CMK (cell line): ENCODE data around the gene PTTG1IP2.
"Not testable (repeated sequence)": the region's sequence is repeated elsewhere in the genome, so short reads cannot be mapped to it uniquely, and the experiment has no call there.

ENCODE experiments used
- DNase-seq: peaks from one replicate; pipeline ENCODE4 v3.0.0-alpha.2; 2010; ENCODE audit warnings: low read depth

PTTG1IP2 gene

GRCh38 chr7:90469554-90469953, at the start of gene PTTG1IP2:
PTTG1IP2 (plus strand) TSS chr7:90469639; CDS start chr7:90469787, 148 bp downstream.
- DNase-seq, result no peak

GRCh38 chr7:90421651-90422050, 47.8 kb upstream of the PTTG1IP2 start:
- DNase-seq, result no peak

- DNase-seq, result no peak
Measured at GRCh38 chr7:90424720-90425119, 44.7 kb upstream of the PTTG1IP2 start.

- DNase-seq, result no peak
Measured at GRCh38 chr7:90425376-90425775, 44.1 kb upstream of the PTTG1IP2 start.

GRCh38 chr7:90430614-90431460, 38.6 kb upstream of the PTTG1IP2 start:
- no peak for DNase-seq

GRCh38 chr7:90432752-90433151, 36.7 kb upstream of the PTTG1IP2 start:
- no peak for DNase-seq

- no peak for DNase-seq
Measured at GRCh38 chr7:90433221-90433620, 36.2 kb upstream of the PTTG1IP2 start.

GRCh38 chr7:90445633-90446032, 23.8 kb upstream of the PTTG1IP2 start:
- no peak for DNase-seq

GRCh38 chr7:90446137-90446899, 23.1 kb upstream of the PTTG1IP2 start:
- no peak for DNase-seq

- no peak for DNase-seq
Measured at GRCh38 chr7:90453259-90453891, 16.1 kb upstream of the PTTG1IP2 start.

GRCh38 chr7:90453931-90454330, 15.5 kb upstream of the PTTG1IP2 start:
- DNase-seq, result no peak

- no peak for DNase-seq
Measured at GRCh38 chr7:90455163-90456030, 14.0 kb upstream of the PTTG1IP2 start.

- DNase-seq, result no peak
Measured at GRCh38 chr7:90458104-90458503, 11.3 kb upstream of the PTTG1IP2 start.

GRCh38 chr7:90459888-90460287, 9.6 kb upstream of the PTTG1IP2 start:
- DNase-seq, result no peak

GRCh38 chr7:90461219-90461618, 8.2 kb upstream of the PTTG1IP2 start:
- no peak for DNase-seq

- not testable (repeated sequence) for DNase-seq
Measured at GRCh38 chr7:90463151-90463628, 6.2 kb upstream of the PTTG1IP2 start.

GRCh38 chr7:90465816-90466215, 3.6 kb upstream of the PTTG1IP2 start:
- DNase-seq, result no peak

GRCh38 chr7:90472805-90473540, 3.5 kb downstream of the PTTG1IP2 start:
- no peak for DNase-seq

- no peak for DNase-seq
Measured at GRCh38 chr7:90473814-90474213, 4.4 kb downstream of the PTTG1IP2 start.

- DNase-seq, result no peak
Measured at GRCh38 chr7:90474284-90475210, 5.1 kb downstream of the PTTG1IP2 start.
